KBM-7 (cell line): ENCODE measurements around the gene FAM3C.
"Not testable (repeated sequence)": the region's sequence is repeated elsewhere in the genome, so short reads cannot be mapped to it uniquely, and the experiment has no call there.

Experiments used
- DNase-seq: peaks from one replicate; pipeline ENCODE4 v3.0.0-alpha.2; 2015
- in situ Hi-C: fragments of 300-500 bp; cut with MboI; formaldehyde crosslinking; loops from 2 replicates; pipeline ENCODE4 v1.14.3; 2020; ENCODE audit warnings: low sequenced_read_pairs, low pct_unique_long_range_greater_than_20kb, mixed read lengths

Gene FAM3C

GRCh38 chr7:121395961-121396757 lies at the start of gene FAM3C:
TSS of gene FAM3C (minus strand) at chr7:121396308. CDS start at chr7:121382969, 13,339 bp downstream.
- in situ Hi-C loops: no loop called here
- peak; percentile 93 for DNase-seq

GRCh38 chr7:121442845-121443244 lies 46.7 kb upstream of the FAM3C start:
- no peak for DNase-seq

GRCh38 chr7:121440857-121441503 lies 44.9 kb upstream of the FAM3C start:
- in situ Hi-C loops: no loop called here
- no peak for DNase-seq

More at GRCh38 chr7:121442845-121443244, 46.7 kb upstream of the FAM3C start:
- in situ Hi-C loops: no loop called here

GRCh38 chr7:121438043-121438955 lies 42.2 kb upstream of the FAM3C start:
- DNase-seq: peak; percentile 79
- in situ Hi-C loops: not testable (repeated sequence)

GRCh38 chr7:121437470-121437869 lies 41.4 kb upstream of the FAM3C start:
- DNase-seq: no peak
- in situ Hi-C loops: no loop called here

GRCh38 chr7:121436688-121437087 lies 40.6 kb upstream of the FAM3C start:
- in situ Hi-C loops: no loop called here

GRCh38 chr7:121436136-121436535 lies 40.0 kb upstream of the FAM3C start:
- in situ Hi-C loops: no loop called here

More at GRCh38 chr7:121436688-121437087, 40.6 kb upstream of the FAM3C start:
- no peak for DNase-seq

GRCh38 chr7:121433775-121434174 lies 37.7 kb upstream of the FAM3C start:
- in situ Hi-C loops: no loop called here

More at GRCh38 chr7:121436136-121436535, 40.0 kb upstream of the FAM3C start:
- DNase-seq: no peak

GRCh38 chr7:121432486-121432885 lies 36.4 kb upstream of the FAM3C start:
- in situ Hi-C loops, DNase-seq: not testable (repeated sequence)

More at GRCh38 chr7:121433775-121434174, 37.7 kb upstream of the FAM3C start:
- DNase-seq: no peak

GRCh38 chr7:121431996-121432395 lies 35.9 kb upstream of the FAM3C start:
- in situ Hi-C loops: no loop called here
- no peak for DNase-seq

GRCh38 chr7:121431389-121431995 lies 35.4 kb upstream of the FAM3C start:
- in situ Hi-C loops: no loop called here
- no peak for DNase-seq

GRCh38 chr7:121430558-121430957 lies 34.5 kb upstream of the FAM3C start:
- in situ Hi-C loops: no loop called here
- no peak for DNase-seq

- no peak for DNase-seq
- in situ Hi-C loops: no loop called here
Observed at GRCh38 chr7:121429798-121430197, 33.7 kb upstream of the FAM3C start.

- in situ Hi-C loops: no loop called here
- DNase-seq: no peak
Observed at GRCh38 chr7:121428855-121429489, 32.9 kb upstream of the FAM3C start.

- DNase-seq, in situ Hi-C loops: not testable (repeated sequence)
Observed at GRCh38 chr7:121421743-121422142, 25.6 kb upstream of the FAM3C start.

- no peak for DNase-seq
- in situ Hi-C loops: no loop called here
Observed at GRCh38 chr7:121420976-121421375, 24.9 kb upstream of the FAM3C start.

- DNase-seq: no peak
- in situ Hi-C loops: no loop called here
Observed at GRCh38 chr7:121419201-121420148, 23.4 kb upstream of the FAM3C start.
